Panc1 (cell line): ENCODE measurements around the gene CEP250. TPM values are rescaled to one million over a fixed set of nuclear protein-coding genes. Genes with fewer than 3 reads are reported as not detected.

ENCODE experiments used
- ATAC-seq: fragments of 200-7000 bp; cut with Tn5 transposase; 2 replicates; pipeline ENCODE4 v1.9.1; 2020; ENCODE audit warnings: mild to moderate bottlenecking, moderate library complexity
- BruUV-seq: library from RNA; stranded (reverse); fragments of 400-500 nt; replicated peaks from 2 replicates; lab custom pipeline; 2021; lab: Mats Ljungman, UMichigan
- CTCF ChIA-PET: fragments of 300-600 bp; sonication (Branson Sonifier 250); formaldehyde crosslinking; loops from one replicate; lab custom pipeline; 2022; ENCODE audit warnings: antibody characterized with exemption; lab: Charles Lee
- POLR2A ChIA-PET: fragments of 300-600 bp; sonication (Branson Sonifier 250); formaldehyde crosslinking; loops from one replicate; lab custom pipeline; 2022; ENCODE audit warnings: antibody characterized with exemption; lab: Charles Lee
- DNase-seq: peaks from one replicate; pipeline ENCODE4 v3.0.0-alpha.2; 2010; ENCODE audit warnings: low read depth, low spot score
- H3K27ac ChIP-seq: 2 replicates; pipeline ENCODE4 v1.5.1; 2011; ENCODE audit warnings: mild to moderate bottlenecking, low read length, inconsistent platforms
- H3K27me3 ChIP-seq: fragments of 200-500 bp; sonication (Bioruptor generic); 2 replicates; pipeline ENCODE4 v1.6.0; 2014; ENCODE audit warnings: low read length, inconsistent platforms; ENCODE audit not compliant: control insufficient read depth, insufficient read depth
- H3K36me3 ChIP-seq: fragments of 200-500 bp; sonication (Bioruptor generic); 2 replicates; pipeline ENCODE4 v1.5.1; 2014; ENCODE audit warnings: inconsistent platforms, mild to moderate bottlenecking, low read length, moderate library complexity; ENCODE audit not compliant: control insufficient read depth, insufficient read depth
- H3K4me1 ChIP-seq: 2 replicates; pipeline ENCODE4 v1.5.1; 2011; ENCODE audit warnings: inconsistent platforms, mild to moderate bottlenecking, low read length, moderate library complexity; ENCODE audit not compliant: control insufficient read depth, insufficient read depth
- H3K4me3 ChIP-seq, 2 experiments: 2 replicates each; pipeline ENCODE4 v1.5.1; 2011 to 2012; ENCODE audit warnings: low read depth in 2 of 2, low read length in 2 of 2, mild to moderate bottlenecking in 2 of 2, inconsistent platforms in 1 of 2, moderate library complexity in 1 of 2
- H3K9me3 ChIP-seq: fragments of 200-500 bp; sonication (Bioruptor generic); 2 replicates; pipeline ENCODE4 v1.5.1; 2014; ENCODE audit warnings: low read depth, mild to moderate bottlenecking, inconsistent platforms, low read length, moderate library complexity; ENCODE audit not compliant: control insufficient read depth, insufficient read depth
- CTCF ChIP-seq: fragments of 450-650 bp; IDR thresholded peaks from 2 replicates; pipeline ENCODE4 v1.5.1; 2017; ENCODE audit warnings: mild to moderate bottlenecking
- POLR2AphosphoS5 ChIP-seq: IDR thresholded peaks from 2 replicates; pipeline ENCODE4 v1.6.1; 2012; ENCODE audit warnings: mild to moderate bottlenecking, low read depth, low read length, moderate library complexity
- SIN3A ChIP-seq: IDR thresholded peaks from 2 replicates; pipeline ENCODE4 v1.6.1; 2012; ENCODE audit warnings: low read depth, mild to moderate bottlenecking, low read length, moderate library complexity, borderline replicate concordance; ENCODE audit not compliant: insufficient read depth
- TCF7L2 ChIP-seq: IDR thresholded peaks from 2 replicates; pipeline ENCODE4 v1.6.1; 2011; ENCODE audit warnings: mild to moderate bottlenecking, low read depth, low read length, inconsistent platforms
- in situ Hi-C: cut with HindIII; loops from 2 replicates; pipeline ENCODE4 v1.10.0; 2016; ENCODE audit warnings: low sequenced_read_pairs, low pct_unique_long_range_greater_than_20kb
- intact Hi-C: fragments of 100-400 bp; cut with micrococcal nuclease; formaldehyde crosslinking; loops from one replicate; pipeline ENCODE4 v1.10.0; 2022; ENCODE audit not compliant: unreplicated experiment
- total RNA-seq: library from RNA; stranded (reverse); gene quantifications from one replicate; pipeline ENCODE4 v1.2.1, GENCODE V29; 2021; ENCODE audit not compliant: unreplicated experiment
- TF ChIP-seq, protein P1 (sequence below), 2 experiments: IDR thresholded peaks; 2 replicates each; pipeline ENCODE4 v1.6.1; 2011 to 2012; ENCODE audit warnings: low read depth in 2 of 2, control low read depth in 1 of 2, low read length in 1 of 2, mild to moderate bottlenecking in 1 of 2, moderate library complexity in 1 of 2; ENCODE audit not compliant: insufficient read depth in 1 of 2

Gene CEP250
- total RNA-seq, 1 experiment from 2014 or later, result 82.5 TPM

GRCh38 chr20:35478804-35479472 lies 23.5 kb downstream of the CEP250 start:
- peak; percentile 49 for ATAC-seq
- no peaks in the 10 kb centered on the region for H3K9me3 ChIP-seq
- no peaks in the 10 kb centered on the region for H3K4me1 ChIP-seq
- H3K27me3 ChIP-seq, result no peaks in the 10 kb centered on the region
- peaks cover 17% of the 10 kb centered on the region for H3K36me3 ChIP-seq
- TF ChIP-seq, protein P1, sequence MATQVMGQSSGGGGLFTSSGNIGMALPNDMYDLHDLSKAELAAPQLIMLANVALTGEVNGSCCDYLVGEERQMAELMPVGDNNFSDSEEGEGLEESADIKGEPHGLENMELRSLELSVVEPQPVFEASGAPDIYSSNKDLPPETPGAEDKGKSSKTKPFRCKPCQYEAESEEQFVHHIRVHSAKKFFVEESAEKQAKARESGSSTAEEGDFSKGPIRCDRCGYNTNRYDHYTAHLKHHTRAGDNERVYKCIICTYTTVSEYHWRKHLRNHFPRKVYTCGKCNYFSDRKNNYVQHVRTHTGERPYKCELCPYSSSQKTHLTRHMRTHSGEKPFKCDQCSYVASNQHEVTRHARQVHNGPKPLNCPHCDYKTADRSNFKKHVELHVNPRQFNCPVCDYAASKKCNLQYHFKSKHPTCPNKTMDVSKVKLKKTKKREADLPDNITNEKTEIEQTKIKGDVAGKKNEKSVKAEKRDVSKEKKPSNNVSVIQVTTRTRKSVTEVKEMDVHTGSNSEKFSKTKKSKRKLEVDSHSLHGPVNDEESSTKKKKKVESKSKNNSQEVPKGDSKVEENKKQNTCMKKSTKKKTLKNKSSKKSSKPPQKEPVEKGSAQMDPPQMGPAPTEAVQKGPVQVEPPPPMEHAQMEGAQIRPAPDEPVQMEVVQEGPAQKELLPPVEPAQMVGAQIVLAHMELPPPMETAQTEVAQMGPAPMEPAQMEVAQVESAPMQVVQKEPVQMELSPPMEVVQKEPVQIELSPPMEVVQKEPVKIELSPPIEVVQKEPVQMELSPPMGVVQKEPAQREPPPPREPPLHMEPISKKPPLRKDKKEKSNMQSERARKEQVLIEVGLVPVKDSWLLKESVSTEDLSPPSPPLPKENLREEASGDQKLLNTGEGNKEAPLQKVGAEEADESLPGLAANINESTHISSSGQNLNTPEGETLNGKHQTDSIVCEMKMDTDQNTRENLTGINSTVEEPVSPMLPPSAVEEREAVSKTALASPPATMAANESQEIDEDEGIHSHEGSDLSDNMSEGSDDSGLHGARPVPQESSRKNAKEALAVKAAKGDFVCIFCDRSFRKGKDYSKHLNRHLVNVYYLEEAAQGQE (IDR thresholded peaks at IDR 0.05; ENCODE audit: insufficient read depth in 1 of 2, low read depth in 2 of 2, low read length in 1 of 2), result no peak
- TF ChIP-seq POLR2AphosphoS5 (no peak), SIN3A (no peak), TCF7L2 (no peak), CTCF (no peak)
- intact Hi-C loops (no loop called here), in situ Hi-C loops (no loop called here)
- no peak overlapping the region for H3K4me3 ChIP-seq
- H3K27ac ChIP-seq, result no peak overlapping the region
- BruUV-seq, result no TSS peak
- POLR2A ChIA-PET, result interaction anchor here (0.6 kb wide), 1 partner anchor 21 kb away, joined by 11 read pairs; no protein-coding TSS in a partner anchor
- CTCF ChIA-PET, result interaction anchor here (0.6 to 0.7 kb wide), 2 partner anchors 138 to 320 kb away, joined by 3 to 6 read pairs; no protein-coding TSS in a partner anchor
- no peak for DNase-seq

- in situ Hi-C loops, result no loop called here
- CTCF ChIA-PET, result interaction anchor here (0.6 kb wide), 2 partner anchors 320 to 359 kb away, joined by 5 to 6 read pairs; no protein-coding TSS in a partner anchor
- POLR2A ChIA-PET, result no interaction called here
- H3K27me3 ChIP-seq, result no peaks in the 10 kb centered on the region
- intact Hi-C loops, result no loop called here
- H3K9me3 ChIP-seq, result no peaks in the 10 kb centered on the region
- TF ChIP-seq, protein P1 (IDR thresholded peaks at IDR 0.05; ENCODE audit: insufficient read depth in 1 of 2, low read depth in 2 of 2, low read length in 1 of 2), result no peak
- no peak for TF ChIP-seq SIN3A
- ATAC-seq (0 out of 2 replicates have a peak, but pooled peaks have one; percentile 52), DNase-seq (no peak)
- no peak overlapping the region for H3K27ac ChIP-seq
- H3K36me3 ChIP-seq, result peaks cover 17% of the 10 kb centered on the region
- H3K4me3 ChIP-seq, result no peak overlapping the region
- BruUV-seq, result TSS peak; percentile 75
- H3K4me1 ChIP-seq, result no peaks in the 10 kb centered on the region
Measured at GRCh38 chr20:35479798-35480197, 24.4 kb downstream of the CEP250 start.
